ENCODE measurements around the gene THSD7B. TPM values are rescaled to one million over a fixed set of nuclear protein-coding genes. Genes with fewer than 3 reads are reported as not detected.

Gene THSD7B
- total RNA-seq, 2 donors from 2014 or later: 0.51 to 5.4 TPM

- H3K4me1 ChIP-seq (replicated peaks): no peaks in the 10 kb centered on the region
- no peaks in the 10 kb centered on the region for H3K9me3 ChIP-seq
- intact Hi-C loops (cut with DNase I): no loop called here
- WGBS: 94% methylated on average over 3 of the region's 3 CpGs
- H3K27ac ChIP-seq: no peak overlapping the region
- no peak overlapping the region for H3K4me3 ChIP-seq
- no peaks in the 10 kb centered on the region for H3K27me3 ChIP-seq (replicated peaks; ENCODE audit: insufficient read depth)
- DNase-seq (ENCODE audit: low spot score): no peak
- TF ChIP-seq POLR2AphosphoS5 (IDR thresholded peaks at IDR 0.05) (no peak), POLR2A (IDR thresholded peaks at IDR 0.05) (no peak), CTCF (IDR thresholded peaks at IDR 0.05) (no peak)
- H3K36me3 ChIP-seq: no peaks in the 10 kb centered on the region
These were observed 472.7 kb downstream of the THSD7B start for GRCh38 chr2:137238065-137238464.

GRCh38 chr2:137249463-137250130, 484.3 kb downstream of the THSD7B start:
- TF ChIP-seq POLR2A (IDR thresholded peaks at IDR 0.05): no peak
- TF ChIP-seq CTCF (IDR thresholded peaks at IDR 0.05): no peak
- TF ChIP-seq POLR2AphosphoS5 (IDR thresholded peaks at IDR 0.05): no peak
- no peak overlapping the region for H3K27ac ChIP-seq
- H3K9me3 ChIP-seq: no peaks in the 10 kb centered on the region
- WGBS: 63% methylated on average over 4 of the region's 4 CpGs
- intact Hi-C loops (cut with DNase I): no loop called here
- no peaks in the 10 kb centered on the region for H3K4me1 ChIP-seq (replicated peaks)
- H3K36me3 ChIP-seq: no peaks in the 10 kb centered on the region
- H3K27me3 ChIP-seq (replicated peaks; ENCODE audit: insufficient read depth): no peaks in the 10 kb centered on the region
- no peak overlapping the region for H3K4me3 ChIP-seq
- no peak for DNase-seq (ENCODE audit: low spot score)

DNA sequence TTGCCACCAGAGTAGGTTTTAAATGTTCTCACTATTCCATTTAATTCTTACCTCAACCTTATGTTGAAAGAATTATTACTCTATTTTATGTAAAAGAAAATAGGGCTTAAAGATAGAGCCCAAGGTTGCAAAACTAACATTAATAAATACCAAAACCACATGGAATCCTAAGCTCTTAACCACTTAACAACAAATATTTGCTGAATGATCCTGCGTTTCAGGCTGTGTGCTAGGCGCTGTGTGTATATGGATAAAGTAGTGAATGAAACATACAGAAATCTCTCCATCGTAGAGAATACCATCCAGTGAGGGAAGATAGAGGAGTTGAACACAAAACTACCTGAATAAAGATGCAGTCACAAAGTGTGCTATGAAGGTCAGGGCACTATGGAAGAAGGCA, 485.1 kb downstream of the THSD7B start:
- Histone ChIP-seq H3K4me3 (no peak overlapping the region), H3K36me3 (no peaks in the 10 kb centered on the region), H3K27ac (no peak overlapping the region), H3K4me1 (replicated peaks) (no peaks in the 10 kb centered on the region), H3K9me3 (no peaks in the 10 kb centered on the region), H3K27me3 (replicated peaks; ENCODE audit: insufficient read depth) (no peaks in the 10 kb centered on the region)
- TF ChIP-seq POLR2A (IDR thresholded peaks at IDR 0.05): no peak
- TF ChIP-seq CTCF (IDR thresholded peaks at IDR 0.05): no peak
- TF ChIP-seq POLR2AphosphoS5 (IDR thresholded peaks at IDR 0.05): no peak
- 80% methylated on average over 3 of the region's 3 CpGs for WGBS
- intact Hi-C loops (cut with DNase I): no loop called here
- no peak for DNase-seq (ENCODE audit: low spot score)

GRCh38 chr2:137251045-137251444, 485.7 kb downstream of the THSD7B start:
- Histone ChIP-seq H3K4me3 (no peak overlapping the region), H3K27me3 (replicated peaks; ENCODE audit: insufficient read depth) (no peaks in the 10 kb centered on the region), H3K9me3 (no peaks in the 10 kb centered on the region), H3K36me3 (no peaks in the 10 kb centered on the region), H3K27ac (no peak overlapping the region), H3K4me1 (replicated peaks) (no peaks in the 10 kb centered on the region)
- intact Hi-C loops (cut with DNase I): no loop called here
- TF ChIP-seq CTCF (IDR thresholded peaks at IDR 0.05): no peak
- no peak for TF ChIP-seq POLR2AphosphoS5 (IDR thresholded peaks at IDR 0.05)
- TF ChIP-seq POLR2A (IDR thresholded peaks at IDR 0.05): no peak
- WGBS: 73% methylated on average over 3 of the region's 3 CpGs
- DNase-seq (ENCODE audit: low spot score): no peak

- no peaks in the 10 kb centered on the region for H3K36me3 ChIP-seq
- DNase-seq (ENCODE audit: low spot score): no peak
- intact Hi-C loops (cut with DNase I): no loop called here
- TF ChIP-seq CTCF (IDR thresholded peaks at IDR 0.05) (no peak), POLR2AphosphoS5 (IDR thresholded peaks at IDR 0.05) (no peak), POLR2A (IDR thresholded peaks at IDR 0.05) (no peak)
- H3K4me3 ChIP-seq: no peak overlapping the region
- H3K4me1 ChIP-seq (replicated peaks): no peaks in the 10 kb centered on the region
- no peaks in the 10 kb centered on the region for H3K9me3 ChIP-seq
- no peaks in the 10 kb centered on the region for H3K27me3 ChIP-seq (replicated peaks; ENCODE audit: insufficient read depth)
- no peak overlapping the region for H3K27ac ChIP-seq
These were observed 487.6 kb downstream of the THSD7B start for GRCh38 chr2:137252934-137253333.

Measured in prostate gland (tissue), 2 donors.